Coronary artery (tissue), 2 donors: ENCODE measurements around the gene ACOXL.

Source experiments
- DNase-seq: peaks from one replicate; pipeline ENCODE4 v3.0.0-alpha.2; 2017; ENCODE audit warnings: low spot score
- H3K27ac ChIP-seq, 2 donors: fragments of 200-600 bp; sonication (generic); one replicate each; pipeline ENCODE4 v1.5.1; 2016 to 2019
- H3K4me3 ChIP-seq: fragments of 200-600 bp; sonication (generic); 2 replicates; pipeline ENCODE4 v1.5.1; 2016; ENCODE audit warnings: mild to moderate bottlenecking, moderate library complexity
- TF ChIP-seq, protein P1 (sequence below): fragments of 200-600 bp; sonication (generic); IDR thresholded peaks from one replicate; pipeline ENCODE4 v1.5.1; 2019; ENCODE audit warnings: antibody characterized with exemption

ACOXL gene

DNA sequence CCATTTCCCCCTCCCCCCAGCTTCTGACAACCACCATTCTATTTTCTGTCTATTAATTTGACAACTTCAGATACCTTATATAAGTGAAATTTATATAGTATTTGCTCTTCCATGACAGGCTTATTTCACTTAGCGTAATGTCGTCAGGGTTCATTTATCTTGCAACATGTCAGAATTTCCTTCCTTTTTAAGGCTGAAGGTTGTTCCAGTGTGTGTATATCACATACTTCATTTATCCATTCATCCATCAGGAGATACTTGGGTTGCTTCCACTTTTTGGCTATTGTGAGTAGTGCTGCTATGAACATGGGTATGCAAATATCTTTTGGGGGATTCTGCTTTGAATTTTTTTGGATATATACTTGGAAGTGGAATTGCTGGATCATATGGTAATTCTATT is 395.7 kb downstream of the ACOXL start:
- Histone ChIP-seq H3K4me3 (no peak overlapping the region), H3K27ac (no peak overlapping the region)
- DNase-seq = no peak
- TF ChIP-seq, protein P1, sequence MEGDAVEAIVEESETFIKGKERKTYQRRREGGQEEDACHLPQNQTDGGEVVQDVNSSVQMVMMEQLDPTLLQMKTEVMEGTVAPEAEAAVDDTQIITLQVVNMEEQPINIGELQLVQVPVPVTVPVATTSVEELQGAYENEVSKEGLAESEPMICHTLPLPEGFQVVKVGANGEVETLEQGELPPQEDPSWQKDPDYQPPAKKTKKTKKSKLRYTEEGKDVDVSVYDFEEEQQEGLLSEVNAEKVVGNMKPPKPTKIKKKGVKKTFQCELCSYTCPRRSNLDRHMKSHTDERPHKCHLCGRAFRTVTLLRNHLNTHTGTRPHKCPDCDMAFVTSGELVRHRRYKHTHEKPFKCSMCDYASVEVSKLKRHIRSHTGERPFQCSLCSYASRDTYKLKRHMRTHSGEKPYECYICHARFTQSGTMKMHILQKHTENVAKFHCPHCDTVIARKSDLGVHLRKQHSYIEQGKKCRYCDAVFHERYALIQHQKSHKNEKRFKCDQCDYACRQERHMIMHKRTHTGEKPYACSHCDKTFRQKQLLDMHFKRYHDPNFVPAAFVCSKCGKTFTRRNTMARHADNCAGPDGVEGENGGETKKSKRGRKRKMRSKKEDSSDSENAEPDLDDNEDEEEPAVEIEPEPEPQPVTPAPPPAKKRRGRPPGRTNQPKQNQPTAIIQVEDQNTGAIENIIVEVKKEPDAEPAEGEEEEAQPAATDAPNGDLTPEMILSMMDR = no peak

- no peak overlapping the region for H3K27ac ChIP-seq
- TF ChIP-seq, protein P1 = no peak
- no peak for DNase-seq
- H3K4me3 ChIP-seq = no peak overlapping the region
Observed at GRCh38 chr2:111133603-111134002, 401.2 kb downstream of the ACOXL start.

DNA sequence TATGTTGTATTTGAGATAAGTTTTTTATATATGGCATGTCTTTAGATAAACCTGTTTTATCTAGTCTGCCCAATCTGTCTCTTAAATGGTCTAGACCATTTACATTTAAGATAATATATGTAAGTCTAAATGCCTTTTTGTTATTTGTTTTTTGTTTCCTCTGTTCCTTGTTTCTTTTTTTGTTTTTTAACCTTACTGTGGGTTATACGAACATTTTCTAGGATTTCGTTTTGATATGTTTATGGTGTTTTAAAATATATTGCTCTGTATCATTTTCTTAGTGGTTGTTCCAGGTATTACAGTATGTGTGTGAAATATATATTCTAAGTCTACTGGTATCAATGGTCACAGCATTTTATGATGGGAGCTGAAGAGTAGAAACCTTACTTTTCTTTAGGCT is 401.7 kb downstream of the ACOXL start:
- Histone ChIP-seq H3K4me3 (no peak overlapping the region), H3K27ac (no peak overlapping the region)
- TF ChIP-seq, protein P1 = no peak
- no peak for DNase-seq

- TF ChIP-seq, protein P1 = no peak
- no peak for DNase-seq
- H3K4me3 ChIP-seq = no peak overlapping the region
- no peak overlapping the region for H3K27ac ChIP-seq
Observed at GRCh38 chr2:111135237-111135909, 403.0 kb downstream of the ACOXL start.

- H3K27ac ChIP-seq = no peak overlapping the region
- H3K4me3 ChIP-seq = no peak overlapping the region
- no peak for DNase-seq
- TF ChIP-seq, protein P1 = no peak
Observed at GRCh38 chr2:111135910-111136297, 403.5 kb downstream of the ACOXL start.

GRCh38 chr2:111138839-111139238 is 406.5 kb downstream of the ACOXL start:
- no peak overlapping the region for H3K27ac ChIP-seq
- no peak overlapping the region for H3K4me3 ChIP-seq
- TF ChIP-seq, protein P1 = no peak
- no peak for DNase-seq

GRCh38 chr2:111139637-111140317 is 407.4 kb downstream of the ACOXL start:
- H3K4me3 ChIP-seq = no peak overlapping the region
- no peak for DNase-seq
- TF ChIP-seq, protein P1 = no peak
- H3K27ac ChIP-seq = no peak overlapping the region
